OCI-LY1 (cell line): Measurements from ENCODE around the gene LONRF2.
A peak's percentile ranks its signal among the peaks of the same experiment; 100 is the strongest.

ENCODE experiments used
- H2AFZ ChIP-seq: fragments of 200-600 bp; sonication (generic), shearing (Covaris generic); 2 replicates; pipeline ENCODE4 v1.6.0; 2014; ENCODE audit warnings: antibody characterized with exemption, mild to moderate bottlenecking, low read length
- H3F3A ChIP-seq: fragments of 200-600 bp; sonication (generic), shearing (Covaris generic); 2 replicates; pipeline ENCODE4 v1.6.0; 2014; ENCODE audit warnings: mild to moderate bottlenecking, antibody characterized with exemption, low read length, moderate library complexity; ENCODE audit not compliant: insufficient read depth
- H3K27ac ChIP-seq: fragments of 200-600 bp; sonication (generic); 2 replicates; pipeline ENCODE4 v1.5.1; 2014; ENCODE audit warnings: low read length, mixed run types, mild to moderate bottlenecking, low read depth; ENCODE audit not compliant: poor library complexity, severe bottlenecking
- H3K27me3 ChIP-seq: fragments of 200-600 bp; sonication (generic); 2 replicates; pipeline ENCODE4 v1.6.0; 2014; ENCODE audit warnings: antibody characterized with exemption, mild to moderate bottlenecking, low read length, moderate library complexity; ENCODE audit not compliant: insufficient read depth
- H3K36me3 ChIP-seq: fragments of 200-600 bp; sonication (generic); 2 replicates; pipeline ENCODE4 v1.6.1; 2014; ENCODE audit warnings: mild to moderate bottlenecking, antibody characterized with exemption, low read length, moderate library complexity, mixed read lengths; ENCODE audit not compliant: insufficient read depth
- H3K4me1 ChIP-seq: fragments of 200-600 bp; sonication (generic); 2 replicates; pipeline ENCODE4 v1.5.1; 2014; ENCODE audit warnings: mild to moderate bottlenecking, low read length, moderate library complexity; ENCODE audit not compliant: insufficient read depth, severe bottlenecking
- H3K4me2 ChIP-seq: fragments of 200-600 bp; sonication (generic), shearing (Covaris generic); 2 replicates; pipeline ENCODE4 v1.6.1; 2014; ENCODE audit warnings: low read length
- H3K4me3 ChIP-seq: fragments of 200-600 bp; sonication (generic); 2 replicates; pipeline ENCODE4 v1.5.1; 2014; ENCODE audit warnings: low read length, low read depth, mild to moderate bottlenecking, mixed read lengths; ENCODE audit not compliant: poor library complexity, severe bottlenecking
- H3K79me2 ChIP-seq: fragments of 200-600 bp; shearing (Covaris generic); 2 replicates; pipeline ENCODE4 v1.6.1; 2016; ENCODE audit warnings: mixed run types, low read length, mixed read lengths; ENCODE audit not compliant: insufficient read depth
- H3K9ac ChIP-seq: fragments of 200-600 bp; sonication (generic), shearing (Covaris generic); 2 replicates; pipeline ENCODE4 v1.6.1; 2014; ENCODE audit warnings: mild to moderate bottlenecking, low read length, mixed read lengths
- H3K9me2 ChIP-seq: fragments of 200-600 bp; sonication (generic), shearing (Covaris generic); 2 replicates; pipeline ENCODE4 v1.6.1; 2014; ENCODE audit warnings: low read depth, mild to moderate bottlenecking, low read length, mixed read lengths
- H3K9me3 ChIP-seq: fragments of 200-600 bp; shearing (Covaris generic); 2 replicates; pipeline ENCODE4 v1.6.1; 2014; ENCODE audit warnings: low read length, mixed read lengths
- H4K20me1 ChIP-seq: fragments of 200-600 bp; sonication (generic), shearing (Covaris generic); 2 replicates; pipeline ENCODE4 v1.6.0; 2016; ENCODE audit warnings: mild to moderate bottlenecking, low read length; ENCODE audit not compliant: insufficient read depth
- EZH2 ChIP-seq: fragments of 200-600 bp; sonication (generic), shearing (Covaris generic); IDR thresholded peaks from 2 replicates; pipeline ENCODE4 v1.8.0; 2017; ENCODE audit warnings: borderline replicate concordance, mixed run types, mild to moderate bottlenecking, antibody characterized with exemption, low read length, moderate library complexity, mixed read lengths
- TF ChIP-seq, protein P1 (sequence below): fragments of 200-600 bp; sonication (generic), shearing (Covaris generic); IDR thresholded peaks from 2 replicates; pipeline ENCODE4 v1.5.1; 2017; ENCODE audit warnings: mild to moderate bottlenecking, antibody characterized with exemption, low read length, moderate library complexity, mixed read lengths

Gene LONRF2

DNA sequence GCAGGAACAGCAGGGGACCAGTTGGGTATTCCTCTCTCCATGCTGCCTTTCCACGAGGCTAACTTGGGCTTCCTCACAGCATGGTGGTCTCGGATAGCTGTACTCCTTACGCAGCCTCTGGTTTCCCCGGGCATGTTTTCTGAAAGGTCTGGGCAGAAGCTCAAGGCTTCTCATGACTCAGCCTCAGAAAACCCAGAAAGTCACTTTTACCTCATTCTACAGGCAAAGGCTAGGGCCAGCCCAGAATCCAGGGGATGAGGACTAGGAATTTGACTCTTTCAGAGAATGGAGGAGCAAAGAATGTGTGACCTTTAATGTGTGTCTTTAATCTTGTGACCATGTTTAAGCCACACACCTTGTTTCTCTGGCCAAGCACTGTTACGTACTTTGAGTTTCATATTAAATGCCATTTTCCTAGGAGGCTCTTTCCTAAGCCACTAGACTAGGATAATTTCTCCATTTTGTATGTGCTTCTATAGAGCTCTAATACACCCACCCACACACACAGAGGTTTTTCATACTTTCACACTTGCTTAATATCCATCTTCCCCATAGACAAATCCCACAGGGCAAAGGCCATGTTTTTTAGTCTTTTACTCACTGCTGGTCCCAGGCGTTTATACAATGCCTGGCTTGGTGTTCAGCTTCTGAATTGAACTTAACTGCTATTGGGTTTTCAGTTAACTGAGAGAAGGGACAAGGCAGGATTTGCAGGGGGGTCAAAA, 77.3 kb downstream of the LONRF2 start:
- H3F3A ChIP-seq = no peaks in the 10 kb centered on the region; the same call in 1 of the 2 replicates
- peak overlapping the region; percentile 77; the same call in 1 of the 2 replicates for H3K9ac ChIP-seq
- H3K4me3 ChIP-seq = no peak overlapping the region
- H3K9me3 ChIP-seq = no peaks in the 10 kb centered on the region
- no peaks in the 10 kb centered on the region for H3K79me2 ChIP-seq
- H3K36me3 ChIP-seq = no peaks in the 10 kb centered on the region
- H3K9me2 ChIP-seq = no peaks in the 10 kb centered on the region
- H3K4me1 ChIP-seq = peaks cover 85% of the 10 kb centered on the region
- no peaks in the 10 kb centered on the region for H4K20me1 ChIP-seq
- H3K4me2 ChIP-seq = peak overlapping the region; percentile 1; the same call in 1 of the 2 replicates
- peak overlapping the region; percentile 99 for H3K27ac ChIP-seq
- no peak overlapping the region for H2AFZ ChIP-seq
- TF ChIP-seq EZH2 = no peak
- TF ChIP-seq, protein P1, sequence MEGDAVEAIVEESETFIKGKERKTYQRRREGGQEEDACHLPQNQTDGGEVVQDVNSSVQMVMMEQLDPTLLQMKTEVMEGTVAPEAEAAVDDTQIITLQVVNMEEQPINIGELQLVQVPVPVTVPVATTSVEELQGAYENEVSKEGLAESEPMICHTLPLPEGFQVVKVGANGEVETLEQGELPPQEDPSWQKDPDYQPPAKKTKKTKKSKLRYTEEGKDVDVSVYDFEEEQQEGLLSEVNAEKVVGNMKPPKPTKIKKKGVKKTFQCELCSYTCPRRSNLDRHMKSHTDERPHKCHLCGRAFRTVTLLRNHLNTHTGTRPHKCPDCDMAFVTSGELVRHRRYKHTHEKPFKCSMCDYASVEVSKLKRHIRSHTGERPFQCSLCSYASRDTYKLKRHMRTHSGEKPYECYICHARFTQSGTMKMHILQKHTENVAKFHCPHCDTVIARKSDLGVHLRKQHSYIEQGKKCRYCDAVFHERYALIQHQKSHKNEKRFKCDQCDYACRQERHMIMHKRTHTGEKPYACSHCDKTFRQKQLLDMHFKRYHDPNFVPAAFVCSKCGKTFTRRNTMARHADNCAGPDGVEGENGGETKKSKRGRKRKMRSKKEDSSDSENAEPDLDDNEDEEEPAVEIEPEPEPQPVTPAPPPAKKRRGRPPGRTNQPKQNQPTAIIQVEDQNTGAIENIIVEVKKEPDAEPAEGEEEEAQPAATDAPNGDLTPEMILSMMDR = no peak
- H3K27me3 ChIP-seq = no peaks in the 10 kb centered on the region

DNA sequence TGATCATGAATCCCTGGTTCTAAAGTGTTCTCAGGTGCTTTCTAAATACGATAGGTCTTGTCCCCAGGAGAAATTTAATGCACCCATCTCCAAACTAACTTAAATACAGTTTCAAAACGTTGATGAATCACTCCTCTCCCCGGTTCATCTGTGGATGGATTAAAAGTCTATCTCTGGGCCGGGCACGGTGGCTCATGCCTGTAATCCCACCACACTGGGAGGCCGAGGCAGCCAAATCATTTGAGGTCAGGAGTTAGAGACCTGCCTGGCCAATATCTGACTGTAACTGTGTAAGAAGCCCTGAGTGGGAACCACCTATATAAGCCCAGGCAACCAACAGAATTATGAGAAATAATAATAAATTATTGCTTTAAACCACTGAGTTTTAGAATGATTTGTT, 78.7 kb downstream of the LONRF2 start:
- H3F3A ChIP-seq = no peaks in the 10 kb centered on the region; the same call in 1 of the 2 replicates
- no peaks in the 10 kb centered on the region for H3K27me3 ChIP-seq
- H3K4me3 ChIP-seq = no peak overlapping the region
- H4K20me1 ChIP-seq = no peaks in the 10 kb centered on the region
- no peaks in the 10 kb centered on the region for H3K9me3 ChIP-seq
- peak overlapping the region; percentile 54; the same call in 1 of the 2 replicates for H3K4me2 ChIP-seq
- peaks cover 71% of the 10 kb centered on the region for H3K4me1 ChIP-seq
- no peaks in the 10 kb centered on the region for H3K36me3 ChIP-seq
- peak overlapping the region; percentile 55 for H3K9ac ChIP-seq
- no peaks in the 10 kb centered on the region for H3K79me2 ChIP-seq
- no peak for TF ChIP-seq EZH2
- TF ChIP-seq, protein P1 = no peak
- no peaks in the 10 kb centered on the region for H3K9me2 ChIP-seq
- peak overlapping the region; percentile 99 for H3K27ac ChIP-seq
- no peak overlapping the region for H2AFZ ChIP-seq

DNA sequence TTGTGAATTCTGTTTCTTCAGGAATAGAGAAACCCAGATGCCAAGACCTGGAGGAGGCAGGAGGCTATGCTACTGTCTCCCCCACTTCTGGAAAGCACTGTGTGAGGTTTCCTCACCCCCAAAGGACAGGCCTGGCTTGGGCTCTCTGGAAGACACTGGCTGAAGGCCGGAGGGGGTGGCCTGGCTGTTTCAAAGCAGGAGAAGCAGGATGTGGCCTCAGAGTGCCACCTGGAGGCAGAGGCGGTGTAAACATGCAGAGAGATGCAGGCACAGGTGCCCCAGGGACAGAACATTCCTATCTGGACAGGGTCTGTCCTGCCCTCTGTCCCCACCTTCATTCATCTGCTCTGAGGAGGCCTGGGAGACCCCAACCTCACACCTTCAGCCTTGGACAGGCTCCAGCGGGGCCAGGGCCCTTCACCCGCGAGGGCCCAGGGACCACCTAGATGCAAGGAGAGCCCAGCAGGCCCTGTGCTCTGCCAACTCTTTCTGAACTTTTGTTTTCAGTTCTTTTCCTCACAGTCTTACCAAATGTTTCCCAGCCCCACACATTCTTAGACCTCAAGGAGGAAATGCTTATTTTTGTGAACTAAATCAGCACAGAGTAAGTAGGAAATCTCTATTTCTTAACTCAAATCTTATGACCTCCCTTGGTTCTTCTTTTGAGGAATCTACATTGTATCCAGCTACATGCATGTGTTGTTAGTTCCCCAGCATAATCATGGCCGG, 79.2 kb downstream of the LONRF2 start:
- no peaks in the 10 kb centered on the region for H3K36me3 ChIP-seq

More for the DNA sequence above, 79.2 kb downstream of the LONRF2 start:
- Histone ChIP-seq H3K27ac (peak overlapping the region; percentile 99), H4K20me1 (no peaks in the 10 kb centered on the region), H3K27me3 (no peaks in the 10 kb centered on the region), H2AFZ (no peak overlapping the region), H3K9me2 (no peaks in the 10 kb centered on the region), H3K4me2 (peak overlapping the region; percentile 54), H3K9ac (peak overlapping the region; percentile 55), H3K4me3 (peak overlapping the region; percentile 8), H3F3A (no peaks in the 10 kb centered on the region; the same call in 1 of the 2 replicates), H3K79me2 (no peaks in the 10 kb centered on the region), H3K9me3 (no peaks in the 10 kb centered on the region), H3K4me1 (peaks cover 65% of the 10 kb centered on the region)
- TF ChIP-seq, protein P1 = peak; percentile 93
- TF ChIP-seq EZH2 = no peak
